ENCODE results near the gene KLHL5. TPM values are rescaled to one million over a fixed set of nuclear protein-coding genes. Genes with fewer than 3 reads are reported as not detected.

Gene KLHL5
- total RNA-seq, 1 donor from 2014 or later: 29.5 TPM

Other genes starting within 250 kb of the KLHL5 start
- gene TLR6, start 205.4 kb upstream of the KLHL5 start, total RNA-seq: 1.9 TPM
- 129 TPM for gene FAM114A1, start 194.4 kb upstream of the KLHL5 start, total RNA-seq
- 1.6 TPM for gene TMEM156, start 29.8 kb upstream of the KLHL5 start, total RNA-seq
- gene WDR19, start 120.3 kb downstream of the KLHL5 start, total RNA-seq: 33.4 TPM

Data from tongue (tissue), 1 donor.